SU-DHL-6 (cell line): ENCODE measurements around the gene GP9.
"Not testable (repeated sequence)": the region's sequence is repeated elsewhere in the genome, so short reads cannot be mapped to it uniquely, and the experiment has no call there.

Experiments used
- H2AFZ ChIP-seq: fragments of 200-600 bp; sonication (generic); 2 replicates; pipeline ENCODE4 v1.6.1; 2014; ENCODE audit warnings: low read depth, mild to moderate bottlenecking, moderate library complexity, mixed read lengths, antibody characterized with exemption, low read length; ENCODE audit not compliant: severe bottlenecking
- H3F3A ChIP-seq: fragments of 200-600 bp; shearing (Covaris generic); 2 replicates; pipeline ENCODE4 v1.6.0; 2016; ENCODE audit warnings: antibody characterized with exemption, mild to moderate bottlenecking; ENCODE audit not compliant: insufficient read depth
- H3K27ac ChIP-seq: fragments of 200-600 bp; sonication (generic); 2 replicates; pipeline ENCODE4 v1.5.1; 2016; ENCODE audit warnings: low read depth, mild to moderate bottlenecking, low read length, moderate library complexity, mixed read lengths
- H3K27me3 ChIP-seq: fragments of 200-600 bp; sonication (generic), shearing (Covaris generic); 2 replicates; pipeline ENCODE4 v1.6.0; 2014; ENCODE audit warnings: mild to moderate bottlenecking, low read length
- H3K36me3 ChIP-seq: fragments of 200-600 bp; sonication (generic); 2 replicates; pipeline ENCODE4 v1.6.1; 2014; ENCODE audit warnings: mild to moderate bottlenecking, low read length, mixed read lengths
- H3K4me2 ChIP-seq: fragments of 300-600, 200-600 bp; shearing (Covaris generic), sonication (generic); 2 replicates; pipeline ENCODE4 v1.6.0; 2014; ENCODE audit warnings: low read length, low read depth, mild to moderate bottlenecking; ENCODE audit not compliant: poor library complexity, severe bottlenecking
- H3K4me3 ChIP-seq: fragments of 200-600 bp; sonication (generic); 2 replicates; pipeline ENCODE4 v1.5.1; 2014; ENCODE audit warnings: antibody characterized with exemption, low read length, mild to moderate bottlenecking, mixed read lengths; ENCODE audit not compliant: insufficient read depth, poor library complexity, severe bottlenecking
- H3K79me2 ChIP-seq: fragments of 200-600 bp; sonication (generic); 2 replicates; pipeline ENCODE4 v1.6.1; 2014; ENCODE audit warnings: mild to moderate bottlenecking, low read length, moderate library complexity; ENCODE audit not compliant: insufficient read depth
- H3K9ac ChIP-seq: fragments of 200-600 bp; sonication (generic); 2 replicates; pipeline ENCODE4 v1.7.0; 2014; ENCODE audit warnings: mild to moderate bottlenecking, low read length
- H3K9me2 ChIP-seq: fragments of 200-600 bp; sonication (generic); replicated peaks from 2 replicates; pipeline ENCODE4 v1.6.1; 2014; ENCODE audit warnings: low read length; ENCODE audit not compliant: insufficient read depth
- H3K9me3 ChIP-seq: fragments of 200-600 bp; sonication (generic); 2 replicates; pipeline ENCODE4 v1.6.1; 2014; ENCODE audit warnings: low read length, mixed read lengths; ENCODE audit not compliant: insufficient read depth
- H4K20me1 ChIP-seq: fragments of 200-600 bp; sonication (generic); 2 replicates; pipeline ENCODE4 v1.6.1; 2014; ENCODE audit warnings: low read depth, mild to moderate bottlenecking, antibody characterized with exemption, low read length, moderate library complexity, mixed read lengths
- EZH2phosphoT487 ChIP-seq: fragments of 200-600 bp; sonication (generic), shearing (Covaris generic); conservative IDR thresholded peaks from 2 replicates; pipeline ENCODE4 v1.6.1; 2018; ENCODE audit warnings: mild to moderate bottlenecking, antibody characterized with exemption, low read length, moderate library complexity, mixed read lengths
- TF ChIP-seq, protein P1 (sequence below): fragments of 200-600 bp; sonication (generic); IDR thresholded peaks from one replicate; pipeline ENCODE4 v1.5.1; 2017; ENCODE audit warnings: antibody characterized with exemption, mild to moderate bottlenecking, low read length, moderate library complexity; ENCODE audit not compliant: insufficient read depth, poor library complexity, severe bottlenecking

The GP9 gene

DNA sequence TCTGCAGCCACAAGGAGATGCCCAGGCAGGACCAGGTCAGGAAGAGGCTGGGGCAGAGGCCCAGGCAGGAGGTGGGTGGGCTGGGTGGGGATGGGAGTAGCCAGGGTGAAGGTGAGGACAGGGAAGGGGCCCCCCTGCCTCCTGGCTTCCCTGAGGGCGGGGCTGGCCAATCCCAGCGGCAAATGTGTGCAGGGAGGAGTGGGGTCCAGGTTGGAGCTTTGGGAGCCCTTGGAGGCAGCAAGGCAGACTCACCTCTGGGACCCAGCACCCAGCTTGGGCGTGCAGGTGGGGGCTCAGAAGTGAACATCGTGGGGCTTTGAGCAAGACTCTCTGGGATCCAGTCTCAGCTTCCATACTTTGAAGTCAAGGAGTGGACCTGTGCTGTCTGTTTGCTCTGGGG lies 25.2 kb downstream of the GP9 start:
- H2AFZ ChIP-seq, result no peak overlapping the region
- H3K36me3 ChIP-seq, result no peaks in the 10 kb centered on the region
- no peak overlapping the region for H3K4me3 ChIP-seq
- no peaks in the 10 kb centered on the region for H3K79me2 ChIP-seq
- no peak overlapping the region for H3K4me2 ChIP-seq
- no peak overlapping the region for H3K9ac ChIP-seq
- no peak overlapping the region for H3K27ac ChIP-seq
- H3K9me3 ChIP-seq, result no peaks in the 10 kb centered on the region
- no peak for TF ChIP-seq EZH2phosphoT487
- TF ChIP-seq, protein P1, sequence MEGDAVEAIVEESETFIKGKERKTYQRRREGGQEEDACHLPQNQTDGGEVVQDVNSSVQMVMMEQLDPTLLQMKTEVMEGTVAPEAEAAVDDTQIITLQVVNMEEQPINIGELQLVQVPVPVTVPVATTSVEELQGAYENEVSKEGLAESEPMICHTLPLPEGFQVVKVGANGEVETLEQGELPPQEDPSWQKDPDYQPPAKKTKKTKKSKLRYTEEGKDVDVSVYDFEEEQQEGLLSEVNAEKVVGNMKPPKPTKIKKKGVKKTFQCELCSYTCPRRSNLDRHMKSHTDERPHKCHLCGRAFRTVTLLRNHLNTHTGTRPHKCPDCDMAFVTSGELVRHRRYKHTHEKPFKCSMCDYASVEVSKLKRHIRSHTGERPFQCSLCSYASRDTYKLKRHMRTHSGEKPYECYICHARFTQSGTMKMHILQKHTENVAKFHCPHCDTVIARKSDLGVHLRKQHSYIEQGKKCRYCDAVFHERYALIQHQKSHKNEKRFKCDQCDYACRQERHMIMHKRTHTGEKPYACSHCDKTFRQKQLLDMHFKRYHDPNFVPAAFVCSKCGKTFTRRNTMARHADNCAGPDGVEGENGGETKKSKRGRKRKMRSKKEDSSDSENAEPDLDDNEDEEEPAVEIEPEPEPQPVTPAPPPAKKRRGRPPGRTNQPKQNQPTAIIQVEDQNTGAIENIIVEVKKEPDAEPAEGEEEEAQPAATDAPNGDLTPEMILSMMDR, result no peak
- H4K20me1 ChIP-seq, result no peaks in the 10 kb centered on the region
- H3K27me3 ChIP-seq, result no peaks in the 10 kb centered on the region
- H3K9me2 ChIP-seq, result no peaks in the 10 kb centered on the region
- no peaks in the 10 kb centered on the region for H3F3A ChIP-seq

- Histone ChIP-seq H3K27me3 (no peaks in the 10 kb centered on the region), H3F3A (no peaks in the 10 kb centered on the region), H3K4me3 (no peak overlapping the region), H3K9me2 (no peaks in the 10 kb centered on the region), H3K9ac (no peak overlapping the region), H3K27ac (no peak overlapping the region), H2AFZ (no peak overlapping the region), H3K79me2 (no peaks in the 10 kb centered on the region), H3K9me3 (no peaks in the 10 kb centered on the region), H3K36me3 (no peaks in the 10 kb centered on the region), H4K20me1 (no peaks in the 10 kb centered on the region), H3K4me2 (no peak overlapping the region)
- TF ChIP-seq EZH2phosphoT487, result no peak
- TF ChIP-seq, protein P1, result no peak
These were observed 26.6 kb downstream of the GP9 start for GRCh38 chr3:129087138-129087702.

- H4K20me1 ChIP-seq, H3K27ac ChIP-seq, H3K4me3 ChIP-seq, H3K36me3 ChIP-seq, H3K9me3 ChIP-seq, H2AFZ ChIP-seq, H3F3A ChIP-seq, H3K9me2 ChIP-seq, H3K79me2 ChIP-seq, H3K27me3 ChIP-seq, H3K9ac ChIP-seq, H3K4me2 ChIP-seq: not testable (repeated sequence)
These were observed 27.3 kb downstream of the GP9 start for GRCh38 chr3:129087904-129088303.

GRCh38 chr3:129088312-129088711 lies 27.7 kb downstream of the GP9 start:
- not testable (repeated sequence) for H3K27me3 ChIP-seq, H2AFZ ChIP-seq, H3F3A ChIP-seq, H3K4me2 ChIP-seq, H3K79me2 ChIP-seq, H3K9me3 ChIP-seq, H3K9me2 ChIP-seq, H3K9ac ChIP-seq, H3K36me3 ChIP-seq, H3K4me3 ChIP-seq, H3K27ac ChIP-seq, H4K20me1 ChIP-seq
